ENCODE results near the gene DNASE1L1. TPM values are rescaled to one million over a fixed set of nuclear protein-coding genes. Genes with fewer than 3 reads are reported as not detected.

Gene DNASE1L1
- total and polyA plus RNA-seq, 2 donors (not counting 1 experiment from before 2014, with no cell fraction given) = 24.6 to 49.2 TPM

DNA sequence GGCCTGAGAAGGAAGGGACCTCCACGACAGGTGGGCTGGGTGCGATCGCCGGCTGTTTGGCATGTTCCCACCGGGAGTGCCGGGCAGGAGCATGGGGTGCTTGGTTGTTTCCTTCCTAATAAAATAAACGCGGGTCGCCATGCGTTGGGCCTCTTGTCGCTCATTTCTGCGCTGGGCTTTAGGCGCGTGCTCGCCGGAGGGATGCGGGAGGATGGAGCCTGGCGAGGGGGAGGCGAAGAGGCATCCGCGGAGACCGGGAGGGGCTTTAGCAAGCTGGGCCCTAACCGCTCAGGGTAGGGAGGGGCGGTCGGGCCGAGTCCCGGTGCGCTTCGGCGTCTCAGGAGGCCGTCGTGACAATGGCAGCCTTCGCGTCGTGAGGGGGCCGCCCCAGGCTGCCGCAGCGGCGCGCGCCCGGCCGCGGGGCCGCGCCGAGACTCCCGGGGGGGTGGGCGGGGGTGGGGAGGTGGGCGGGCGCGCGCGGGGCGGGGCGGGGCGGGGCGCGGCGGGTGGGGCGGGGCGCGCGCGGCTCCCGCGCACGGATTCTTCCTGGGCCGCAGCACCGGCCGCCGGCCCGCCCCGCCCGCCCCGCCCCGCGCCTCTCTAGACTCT lies 27.4 kb upstream of the DNASE1L1 start:
- intact Hi-C loops (cut with micrococcal nuclease) = loop anchor here (1.0 kb wide), 1 partner anchor 8 kb away; the partner anchor contains the start of gene ATP6AP1
- H3K4me1 ChIP-seq (ENCODE audit: control insufficient read depth in 2 of 2, insufficient read depth in 2 of 2, low read length in 2 of 2) = peaks cover 10 to 19% of the 10 kb centered on the region in 2 donors
- Mint-ChIP-seq H3K9me3 (ENCODE audit: insufficient read depth) (no peaks in the 10 kb centered on the region), H3K27ac (peak overlapping the region; percentile 92), H3K4me3 (peak overlapping the region; percentile 84), H3K4me1 (peaks cover 14% of the 10 kb centered on the region), H3K27me3 (no peaks in the 10 kb centered on the region)
- peak overlapping the region; percentile 59 to 80 for H3K27ac ChIP-seq (ENCODE audit: low read length in 2 of 2)
- DNase-seq (peak; percentile 77), ATAC-seq (ENCODE audit: low read depth) (peak; percentile 74)
- H2AFZ ChIP-seq (ENCODE audit: insufficient read depth, low read depth, low read length, poor library complexity, severe bottlenecking) = peak overlapping the region; percentile 68
- H3K27me3 ChIP-seq (replicated peaks in 1 of 4; ENCODE audit: control extremely low read depth in 1 of 4, control insufficient read depth in 3 of 4, insufficient read depth in 4 of 4, low read length in 3 of 4) = no peaks in the 10 kb centered on the region
- H4K20me1 ChIP-seq (ENCODE audit: control insufficient read depth, insufficient read depth, low read length, poor library complexity, severe bottlenecking) = peaks cover 6% of the 10 kb centered on the region
- peaks cover 0 to 19% of the 10 kb centered on the region in 2 experiments for H3K36me3 ChIP-seq (replicated peaks in 1 of 2; ENCODE audit: control extremely low read depth in 1 of 2, control insufficient read depth in 1 of 2, extremely low read depth in 1 of 2, insufficient read depth in 2 of 2, low read length in 1 of 2)
- peaks cover 27% of the 10 kb centered on the region for H3K79me2 ChIP-seq (ENCODE audit: control insufficient read depth, insufficient read depth, low read length)
- H3K4me3 ChIP-seq (ENCODE audit: control extremely low read depth in 1 of 5, extremely low read depth in 1 of 5, insufficient read depth in 1 of 5, low read depth in 2 of 5, low read length in 4 of 5) = peak overlapping the region in 4 of 5 experiments; percentile 21 to 65 (median 60)
- peak overlapping the region; percentile 64 for H3K9ac ChIP-seq (ENCODE audit: low read length)
- WGBS (ENCODE audit: insufficient coverage) = 16% methylated on average over 29 of the region's 78 CpGs
- ChIA-PET POLR2A (interaction anchor here (0.9 to 1.6 kb wide), 2 partner anchors 15 to 38 kb away, joined by 3 read pairs; partner anchors contain the start of gene RPL10), CTCF (no interaction called here)
- TF ChIP-seq CTCF (IDR thresholded peaks at IDR 0.05) = no peak
- TF ChIP-seq EZH2 (IDR thresholded peaks at IDR 0.05; ENCODE audit: borderline replicate concordance, insufficient read depth, low read depth, low read length, poor library complexity, severe bottlenecking) = no peak
- H3K4me2 ChIP-seq (replicated peaks; ENCODE audit: low read depth, low read length, poor library complexity, severe bottlenecking) = peak overlapping the region; percentile 80
- no peaks in the 10 kb centered on the region for H3K9me3 ChIP-seq (ENCODE audit: control extremely low read depth in 1 of 3, control insufficient read depth in 2 of 3, insufficient read depth in 1 of 3, low read length in 2 of 3)

DNA sequence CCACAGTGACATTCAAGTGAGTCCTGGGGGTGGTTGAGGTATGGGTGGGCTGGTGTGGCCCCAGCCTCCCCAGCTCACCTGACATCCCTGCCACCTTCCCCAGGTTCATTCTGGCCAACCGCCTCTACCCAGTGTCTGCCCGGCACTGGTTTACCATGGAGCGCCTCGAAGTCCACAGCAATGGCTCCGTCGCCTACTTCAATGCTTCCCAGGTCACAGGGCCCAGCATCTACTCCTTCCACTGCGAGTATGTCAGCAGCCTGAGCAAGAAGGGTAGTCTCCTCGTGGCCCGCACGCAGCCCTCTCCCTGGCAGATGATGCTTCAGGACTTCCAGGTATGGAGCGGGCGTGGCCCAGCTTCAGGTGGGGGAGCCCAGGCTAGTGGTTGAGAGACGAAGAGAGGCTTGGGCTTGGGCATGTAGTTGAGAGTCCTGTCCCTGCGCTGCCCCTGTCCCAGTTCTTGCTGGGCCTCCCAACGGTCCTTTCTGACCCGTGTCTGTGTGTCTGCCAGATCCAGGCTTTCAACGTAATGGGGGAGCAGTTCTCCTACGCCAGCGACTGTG lies 26.2 kb upstream of the DNASE1L1 start:
- no peak for ATAC-seq (ENCODE audit: low read depth)
- Histone ChIP-seq H3K4me2 (replicated peaks; ENCODE audit: low read depth, low read length, poor library complexity, severe bottlenecking) (no peak overlapping the region), H3K79me2 (ENCODE audit: control insufficient read depth, insufficient read depth, low read length) (peaks cover 27% of the 10 kb centered on the region), H3K27ac (ENCODE audit: low read length in 2 of 2) (no peak overlapping the region), H2AFZ (ENCODE audit: insufficient read depth, low read depth, low read length, poor library complexity, severe bottlenecking) (no peak overlapping the region), H3K4me3 (ENCODE audit: control extremely low read depth in 1 of 5, extremely low read depth in 1 of 5, insufficient read depth in 1 of 5, low read depth in 2 of 5, low read length in 4 of 5) (no peak overlapping the region), H3K9ac (ENCODE audit: low read length) (no peak overlapping the region), H3K9me3 (ENCODE audit: control extremely low read depth in 1 of 3, control insufficient read depth in 2 of 3, insufficient read depth in 1 of 3, low read length in 2 of 3) (no peaks in the 10 kb centered on the region), H4K20me1 (ENCODE audit: control insufficient read depth, insufficient read depth, low read length, poor library complexity, severe bottlenecking) (peaks cover 6% of the 10 kb centered on the region), H3K27me3 (replicated peaks in 1 of 4; ENCODE audit: control extremely low read depth in 1 of 4, control insufficient read depth in 3 of 4, insufficient read depth in 4 of 4, low read length in 3 of 4) (no peaks in the 10 kb centered on the region), H3K4me1 (ENCODE audit: control insufficient read depth in 2 of 2, insufficient read depth in 2 of 2, low read length in 2 of 2) (peaks cover 10 to 19% of the 10 kb centered on the region in 2 donors), H3K36me3 (replicated peaks in 1 of 2; ENCODE audit: control extremely low read depth in 1 of 2, control insufficient read depth in 1 of 2, extremely low read depth in 1 of 2, insufficient read depth in 2 of 2, low read length in 1 of 2) (peaks cover 0 to 11% of the 10 kb centered on the region in 2 experiments)
- no peaks in the 10 kb centered on the region for H3K9me3 Mint-ChIP-seq (ENCODE audit: insufficient read depth)
- intact Hi-C loops (cut with micrococcal nuclease) = no loop called here
- WGBS (ENCODE audit: insufficient coverage) = 97% methylated on average over 10 of the region's 19 CpGs
- peaks cover 22% of the 10 kb centered on the region for H3K4me1 Mint-ChIP-seq
- no peak overlapping the region for H3K4me3 Mint-ChIP-seq
- ChIA-PET CTCF (no interaction called here), POLR2A (interaction anchor here (1.6 kb wide), 1 partner anchor 37 kb away, joined by 3 read pairs; the partner anchor contains the start of gene RPL10)
- no peak for DNase-seq
- no peak overlapping the region for H3K27ac Mint-ChIP-seq
- TF ChIP-seq CTCF (IDR thresholded peaks at IDR 0.05) = no peak
- TF ChIP-seq EZH2 (IDR thresholded peaks at IDR 0.05; ENCODE audit: borderline replicate concordance, insufficient read depth, low read depth, low read length, poor library complexity, severe bottlenecking) = no peak
- no peaks in the 10 kb centered on the region for H3K27me3 Mint-ChIP-seq

Measured in B cell (primary cell).